ENCODE measurements around the gene L3MBTL1.
"Not testable (repeated sequence)": the region's sequence is repeated elsewhere in the genome, so short reads cannot be mapped to it uniquely, and the experiment has no call there.

DNA sequence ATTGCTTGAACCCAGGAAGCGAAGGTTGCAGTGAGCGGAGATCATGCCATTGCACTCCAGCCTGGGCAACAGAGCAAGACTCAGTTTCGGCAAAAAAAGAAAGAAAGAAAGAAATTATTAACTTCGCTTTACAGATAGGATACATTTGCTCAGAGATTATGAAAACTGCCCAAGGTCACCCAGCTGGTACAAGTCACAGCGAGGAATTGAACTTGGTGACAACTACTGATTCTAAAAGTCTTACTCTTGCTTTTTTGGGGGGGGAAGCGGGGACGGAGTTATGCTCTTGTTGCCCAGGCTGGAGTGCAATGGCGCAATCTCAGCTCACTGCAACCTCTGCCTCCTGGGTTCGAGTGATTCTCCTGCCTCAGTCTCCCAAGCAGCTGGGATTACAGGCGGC is 81.0 kb downstream of the L3MBTL1 start:
- not testable (repeated sequence) for TF ChIP-seq JUND (IDR thresholded peaks at IDR 0.05); CTCF (IDR thresholded peaks at IDR 0.05 in 2 of 3, conservative IDR thresholded peaks at IDR 0.05 in 1 of 3; ENCODE audit: borderline replicate concordance in 1 of 3, insufficient read depth in 1 of 3, low read depth in 2 of 3, low read length in 2 of 3); EZH2 (IDR thresholded peaks at IDR 0.05); MAX (IDR thresholded peaks at IDR 0.05); POLR2AphosphoS5 (IDR thresholded peaks at IDR 0.05; ENCODE audit: low read depth, low read length); ZFX (IDR thresholded peaks at IDR 0.05); POLR2A (IDR thresholded peaks at IDR 0.05; ENCODE audit: borderline replicate concordance, extremely low read depth, insufficient read depth, insufficient read length); YY1 (IDR thresholded peaks at IDR 0.05; ENCODE audit: extremely low read depth, insufficient replicate concordance, low read depth, low read length)
- TF ChIP-seq, protein P1, sequence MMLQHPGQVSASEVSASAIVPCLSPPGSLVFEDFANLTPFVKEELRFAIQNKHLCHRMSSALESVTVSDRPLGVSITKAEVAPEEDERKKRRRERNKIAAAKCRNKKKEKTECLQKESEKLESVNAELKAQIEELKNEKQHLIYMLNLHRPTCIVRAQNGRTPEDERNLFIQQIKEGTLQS (IDR thresholded peaks at IDR 0.05) = not testable (repeated sequence)
- TF ChIP-seq, protein P2, sequence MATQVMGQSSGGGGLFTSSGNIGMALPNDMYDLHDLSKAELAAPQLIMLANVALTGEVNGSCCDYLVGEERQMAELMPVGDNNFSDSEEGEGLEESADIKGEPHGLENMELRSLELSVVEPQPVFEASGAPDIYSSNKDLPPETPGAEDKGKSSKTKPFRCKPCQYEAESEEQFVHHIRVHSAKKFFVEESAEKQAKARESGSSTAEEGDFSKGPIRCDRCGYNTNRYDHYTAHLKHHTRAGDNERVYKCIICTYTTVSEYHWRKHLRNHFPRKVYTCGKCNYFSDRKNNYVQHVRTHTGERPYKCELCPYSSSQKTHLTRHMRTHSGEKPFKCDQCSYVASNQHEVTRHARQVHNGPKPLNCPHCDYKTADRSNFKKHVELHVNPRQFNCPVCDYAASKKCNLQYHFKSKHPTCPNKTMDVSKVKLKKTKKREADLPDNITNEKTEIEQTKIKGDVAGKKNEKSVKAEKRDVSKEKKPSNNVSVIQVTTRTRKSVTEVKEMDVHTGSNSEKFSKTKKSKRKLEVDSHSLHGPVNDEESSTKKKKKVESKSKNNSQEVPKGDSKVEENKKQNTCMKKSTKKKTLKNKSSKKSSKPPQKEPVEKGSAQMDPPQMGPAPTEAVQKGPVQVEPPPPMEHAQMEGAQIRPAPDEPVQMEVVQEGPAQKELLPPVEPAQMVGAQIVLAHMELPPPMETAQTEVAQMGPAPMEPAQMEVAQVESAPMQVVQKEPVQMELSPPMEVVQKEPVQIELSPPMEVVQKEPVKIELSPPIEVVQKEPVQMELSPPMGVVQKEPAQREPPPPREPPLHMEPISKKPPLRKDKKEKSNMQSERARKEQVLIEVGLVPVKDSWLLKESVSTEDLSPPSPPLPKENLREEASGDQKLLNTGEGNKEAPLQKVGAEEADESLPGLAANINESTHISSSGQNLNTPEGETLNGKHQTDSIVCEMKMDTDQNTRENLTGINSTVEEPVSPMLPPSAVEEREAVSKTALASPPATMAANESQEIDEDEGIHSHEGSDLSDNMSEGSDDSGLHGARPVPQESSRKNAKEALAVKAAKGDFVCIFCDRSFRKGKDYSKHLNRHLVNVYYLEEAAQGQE (IDR thresholded peaks at IDR 0.05; ENCODE audit: low read depth) = not testable (repeated sequence)

All from HCT116 (cell line).